ENCODE results near the gene KRTAP5-9.
"Not testable (repeated sequence)": the region's sequence is repeated elsewhere in the genome, so short reads cannot be mapped to it uniquely, and the experiment has no call there.

Gene KRTAP5-9

DNA sequence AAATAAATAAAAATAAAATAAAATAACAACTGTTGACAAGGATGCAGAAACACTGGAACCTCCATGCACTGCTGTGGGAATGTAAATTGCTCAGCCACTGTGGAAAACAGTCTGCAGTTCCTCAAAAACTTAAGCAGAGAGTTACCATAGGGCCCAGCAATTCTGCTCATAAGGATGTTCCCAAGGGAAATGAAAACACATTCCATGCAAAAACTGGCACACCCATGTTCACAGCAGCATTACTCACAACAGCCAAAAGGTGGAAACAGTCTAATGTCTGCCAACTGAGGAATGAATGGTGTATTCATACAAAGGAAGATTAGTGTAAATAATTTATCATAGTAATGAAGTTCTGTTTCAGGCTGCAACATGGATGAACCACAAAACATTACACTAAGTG is 13.9 kb downstream of the KRTAP5-9 start:
- DNase-seq (ENCODE audit: low read depth, low spot score) = no peak

DNA sequence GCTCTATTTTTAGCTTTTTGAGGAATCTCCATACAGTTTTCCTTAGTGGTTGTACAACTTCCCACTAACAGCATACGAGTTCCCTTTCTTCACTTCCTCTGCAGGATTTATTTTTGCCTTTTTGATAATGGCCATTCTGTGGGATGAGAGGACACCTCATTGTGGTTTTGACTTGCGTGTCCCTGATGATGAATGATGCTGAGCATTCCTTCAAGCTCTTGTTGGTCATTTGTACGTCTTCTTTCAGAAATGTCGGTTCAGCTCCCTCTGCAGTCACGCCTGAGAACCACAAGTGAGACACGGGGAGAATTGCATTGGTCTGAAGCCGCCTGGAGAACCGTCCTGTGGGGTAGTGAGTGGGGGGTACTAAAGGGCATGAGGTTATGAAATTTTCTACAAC is 15.2 kb downstream of the KRTAP5-9 start:
- DNase-seq (ENCODE audit: low read depth, low spot score) = no peak

DNA sequence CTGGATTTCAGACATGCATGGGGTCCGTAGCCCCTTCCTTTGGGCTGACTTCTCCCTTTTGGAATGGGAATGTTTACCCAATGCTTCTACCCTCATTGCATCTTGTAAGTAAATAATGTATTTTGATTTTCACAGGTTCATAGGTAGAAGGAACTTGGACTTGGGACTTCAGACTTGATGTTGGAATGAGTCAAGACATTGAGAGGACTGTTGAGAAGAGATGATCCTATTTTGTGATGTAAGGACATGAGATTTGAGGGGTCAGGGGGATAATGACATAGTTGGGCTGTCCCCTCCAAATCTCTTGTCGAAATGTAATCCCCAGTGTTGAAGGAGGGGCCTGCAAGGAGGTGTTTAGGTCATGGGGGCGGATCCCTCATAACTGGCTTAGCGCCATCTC is 16.2 kb downstream of the KRTAP5-9 start:
- DNase-seq (ENCODE audit: low read depth, low spot score) = no peak

DNA sequence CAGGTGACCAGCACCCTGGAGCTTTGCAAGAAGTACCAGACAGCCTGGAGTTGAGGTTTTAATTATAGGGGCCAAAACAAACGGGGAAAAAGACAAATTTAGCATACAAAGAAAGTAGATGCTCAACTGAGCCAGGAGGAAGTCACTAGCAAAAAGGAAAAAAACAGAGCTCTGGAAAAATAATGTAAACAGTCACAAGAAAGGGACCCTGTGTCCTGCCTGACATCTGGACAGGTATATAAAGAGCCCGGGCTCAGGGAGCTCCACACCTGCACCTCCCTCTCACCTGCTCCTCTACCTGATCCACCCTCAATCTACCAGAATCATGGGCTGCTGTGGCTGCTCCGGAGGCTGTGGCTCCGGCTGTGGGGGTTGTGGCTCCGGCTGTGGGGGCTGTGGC is 17.0 kb downstream of the KRTAP5-9 start, which contains the start of gene KRTAP5-10:
TSS of gene KRTAP5-10 (plus strand) at position 301 of the 400 bp plus-strand sequence. CDS start at position 326, 25 bp downstream.
- no peak for DNase-seq (ENCODE audit: low read depth, low spot score)

DNA sequence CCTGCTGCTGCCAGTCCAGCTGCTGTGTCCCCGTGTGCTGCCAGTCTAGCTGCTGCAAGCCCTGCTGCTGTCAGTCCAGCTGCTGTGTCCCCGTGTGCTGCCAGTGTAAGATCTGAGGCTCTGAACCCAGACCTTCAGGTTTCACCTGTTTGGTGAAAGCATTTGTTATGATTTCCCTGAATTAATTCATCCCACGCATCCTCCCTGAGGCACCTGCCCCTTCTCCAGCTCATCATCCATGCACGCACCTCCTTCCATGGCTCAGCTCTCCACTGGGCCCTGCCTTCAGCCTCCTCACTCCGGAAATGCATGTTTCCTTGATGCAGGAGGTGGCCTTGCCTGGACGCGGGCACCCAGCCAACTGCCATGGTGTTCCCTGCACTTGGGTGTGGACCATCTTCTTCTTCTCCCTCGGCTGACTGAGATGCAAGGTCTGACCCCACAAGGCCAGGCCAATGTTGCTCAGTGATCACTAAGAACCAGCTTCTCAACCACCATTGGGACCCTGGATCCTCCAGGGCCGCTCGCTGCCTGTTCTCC is 17.9 kb downstream of the KRTAP5-9 start:
- no peak for DNase-seq (ENCODE audit: low read depth, low spot score)

DNA sequence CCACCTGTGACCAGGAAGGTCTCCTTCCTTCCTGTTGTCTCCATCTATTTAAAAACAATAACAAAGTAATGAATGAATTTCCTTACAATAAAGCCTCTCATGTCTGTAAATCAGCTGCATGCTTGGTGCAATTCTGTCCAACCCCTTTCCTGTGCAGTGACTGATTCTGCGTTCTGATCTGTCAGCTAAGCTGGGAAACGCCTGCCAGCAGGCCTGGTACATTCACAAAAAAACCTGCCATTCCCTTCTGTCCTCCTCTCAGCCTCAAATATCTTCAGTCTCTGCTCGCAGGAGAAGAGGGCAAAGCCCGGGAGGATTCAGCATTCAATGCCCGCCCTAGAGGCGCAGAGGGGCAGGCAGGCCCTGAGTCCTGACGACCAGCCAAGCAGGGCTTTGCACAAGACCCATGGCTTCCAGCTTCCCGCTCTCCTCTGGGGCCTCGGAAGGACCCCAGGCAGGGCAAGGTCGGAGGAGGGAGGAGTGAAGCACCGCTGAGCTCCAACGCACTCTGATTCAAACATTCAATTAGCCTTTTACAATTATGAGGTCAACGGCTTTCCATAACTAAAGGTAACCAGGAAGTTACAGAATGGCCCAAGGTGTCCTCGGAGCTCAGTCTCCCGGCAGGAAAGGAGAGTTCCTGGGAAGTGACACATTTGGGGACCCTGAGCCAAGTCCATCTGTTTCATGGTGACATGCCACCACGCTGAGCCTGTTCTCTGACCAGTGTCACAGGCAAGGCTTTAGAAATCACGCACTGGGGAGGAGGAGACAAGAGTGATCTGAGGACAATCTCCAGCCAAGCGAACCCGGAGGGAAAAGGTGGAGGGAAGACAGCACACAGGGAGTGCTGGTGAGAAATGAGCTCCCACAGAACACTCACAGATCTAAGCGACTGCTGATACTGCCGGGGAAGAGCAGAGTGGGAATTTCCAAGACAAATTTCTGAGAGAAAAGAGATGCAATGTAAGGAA is 18.7 kb downstream of the KRTAP5-9 start:
- DNase-seq (ENCODE audit: low read depth, low spot score) = not testable (repeated sequence)

DNA sequence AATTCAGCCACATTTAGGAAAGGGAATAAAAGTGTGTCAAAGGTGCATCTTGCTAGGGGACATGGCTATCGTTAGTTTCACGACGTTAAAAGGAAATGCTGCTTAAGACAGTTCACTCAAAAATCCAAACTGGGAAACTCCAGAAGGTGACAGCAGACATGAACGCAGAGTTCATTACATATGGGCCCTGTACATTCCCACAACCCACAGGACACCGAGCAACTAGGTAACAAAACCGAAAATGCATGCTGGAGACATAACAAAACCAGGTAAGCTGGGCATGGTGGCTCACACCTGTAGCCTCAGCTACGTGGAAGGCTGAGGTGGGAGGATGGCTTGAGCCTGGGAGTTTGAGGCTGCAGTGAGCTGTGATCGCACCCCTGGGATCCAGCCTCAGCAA is 19.4 kb downstream of the KRTAP5-9 start:
- not testable (repeated sequence) for DNase-seq (ENCODE audit: low read depth, low spot score)

DNA sequence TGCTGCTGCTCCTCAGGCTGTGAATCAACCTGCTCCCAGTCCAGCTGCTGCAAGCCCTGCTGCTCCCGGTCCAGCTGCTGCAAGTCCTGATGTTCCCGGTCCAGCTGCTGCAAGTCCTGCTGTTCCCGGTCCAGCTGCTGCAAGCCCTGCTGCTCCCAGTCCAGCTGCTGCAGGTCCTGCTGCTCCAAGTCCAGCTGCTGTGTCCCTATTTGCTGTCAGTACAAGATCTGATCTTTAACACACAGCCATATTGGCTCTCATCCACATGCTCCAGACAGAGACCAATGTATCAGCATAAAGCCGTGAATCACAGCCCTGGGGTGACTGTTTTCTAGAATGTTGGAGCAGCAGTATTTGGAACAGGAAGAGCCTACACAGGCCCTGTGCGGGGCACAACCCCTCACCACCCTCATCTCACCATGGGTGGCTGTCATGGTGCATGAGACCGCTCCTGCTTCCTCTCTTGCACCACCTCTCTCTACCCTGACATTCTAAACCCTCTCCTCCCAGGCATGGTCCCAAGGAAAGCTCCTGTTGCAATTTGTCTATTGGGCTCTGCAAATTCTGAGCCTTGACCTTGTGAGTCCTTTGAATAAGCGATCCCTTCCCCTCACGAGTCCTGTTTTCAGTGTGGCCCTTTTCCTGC is 20.6 kb downstream of the KRTAP5-9 start:
- DNase-seq (ENCODE audit: low read depth, low spot score) = no peak

DNA sequence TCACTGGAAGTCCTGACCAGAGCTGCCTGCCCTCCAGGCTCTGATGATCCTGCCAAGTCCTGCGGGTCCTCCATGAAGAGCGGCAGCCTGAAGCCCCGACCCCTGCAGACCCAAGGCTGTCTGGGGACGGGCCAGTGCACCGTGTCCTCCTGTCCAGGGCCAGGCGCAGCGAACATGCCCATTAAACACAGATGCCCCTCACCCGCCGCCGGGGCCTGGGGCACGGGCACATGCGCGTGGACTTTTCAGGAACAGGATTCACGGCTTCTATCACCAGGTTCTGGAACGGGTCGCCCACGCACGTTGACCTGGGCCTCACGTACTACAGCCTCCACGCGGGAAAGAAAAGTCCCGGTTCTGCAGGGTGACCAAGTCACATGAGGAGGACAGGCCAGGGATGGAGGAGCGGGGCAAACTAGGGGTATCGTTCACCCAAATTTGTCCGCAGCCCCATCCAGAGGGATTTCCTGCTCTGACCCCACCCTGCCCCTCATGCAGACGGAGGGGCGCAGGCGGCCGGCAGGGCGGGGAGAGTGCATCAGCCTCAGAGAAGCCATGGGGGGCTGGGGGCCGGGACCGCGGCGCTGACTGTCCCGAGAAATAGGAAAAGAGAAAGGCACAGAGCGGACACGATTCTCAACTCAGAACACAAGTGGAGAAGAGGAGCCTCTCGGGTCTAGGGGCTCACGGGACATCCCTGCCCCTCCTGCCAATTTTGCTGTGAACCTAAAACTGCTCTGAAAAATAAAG is 23.1 kb downstream of the KRTAP5-9 start:
- not testable (repeated sequence) for DNase-seq (ENCODE audit: low read depth, low spot score)

DNA sequence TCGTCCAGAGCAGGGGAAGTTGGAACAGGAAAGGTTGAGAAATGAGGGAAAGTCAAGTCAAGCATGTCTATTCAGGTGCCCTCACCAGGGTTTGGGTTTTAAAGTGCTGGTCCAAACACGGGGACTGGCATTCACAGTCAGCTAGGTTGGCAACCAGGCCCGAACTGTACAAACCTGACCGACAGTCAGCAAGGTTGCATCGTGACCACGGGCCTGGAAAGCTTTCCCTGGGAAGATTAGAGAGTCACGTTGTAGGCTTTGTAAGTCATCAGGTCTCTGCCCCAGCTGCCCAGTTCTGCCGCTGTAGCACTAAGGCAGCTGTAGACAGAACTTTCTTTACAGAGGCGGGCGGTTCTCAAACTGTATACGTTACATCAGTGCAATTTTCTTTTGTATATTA is 24.6 kb downstream of the KRTAP5-9 start:
- DNase-seq (ENCODE audit: low read depth, low spot score) = no peak

DNA sequence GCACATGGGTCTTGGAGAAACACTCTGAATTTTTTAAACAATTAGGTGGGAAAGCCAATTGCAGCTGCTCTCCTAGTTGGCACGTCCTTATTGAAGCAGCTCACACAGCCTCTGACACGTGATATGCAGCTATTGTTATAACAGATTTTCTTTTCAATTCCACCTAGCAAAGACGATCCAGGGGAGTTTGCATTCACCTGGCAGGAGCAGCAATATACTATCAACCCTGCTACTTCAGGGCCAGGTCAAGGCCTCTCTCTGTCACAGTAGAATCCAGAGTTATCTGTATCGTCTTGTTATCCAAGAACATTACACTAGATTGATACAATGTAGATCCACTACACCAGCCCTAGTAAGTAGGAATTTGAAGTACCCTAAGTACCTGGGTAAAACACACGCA is 26.2 kb downstream of the KRTAP5-9 start:
- DNase-seq (ENCODE audit: low read depth, low spot score) = no peak

DNA sequence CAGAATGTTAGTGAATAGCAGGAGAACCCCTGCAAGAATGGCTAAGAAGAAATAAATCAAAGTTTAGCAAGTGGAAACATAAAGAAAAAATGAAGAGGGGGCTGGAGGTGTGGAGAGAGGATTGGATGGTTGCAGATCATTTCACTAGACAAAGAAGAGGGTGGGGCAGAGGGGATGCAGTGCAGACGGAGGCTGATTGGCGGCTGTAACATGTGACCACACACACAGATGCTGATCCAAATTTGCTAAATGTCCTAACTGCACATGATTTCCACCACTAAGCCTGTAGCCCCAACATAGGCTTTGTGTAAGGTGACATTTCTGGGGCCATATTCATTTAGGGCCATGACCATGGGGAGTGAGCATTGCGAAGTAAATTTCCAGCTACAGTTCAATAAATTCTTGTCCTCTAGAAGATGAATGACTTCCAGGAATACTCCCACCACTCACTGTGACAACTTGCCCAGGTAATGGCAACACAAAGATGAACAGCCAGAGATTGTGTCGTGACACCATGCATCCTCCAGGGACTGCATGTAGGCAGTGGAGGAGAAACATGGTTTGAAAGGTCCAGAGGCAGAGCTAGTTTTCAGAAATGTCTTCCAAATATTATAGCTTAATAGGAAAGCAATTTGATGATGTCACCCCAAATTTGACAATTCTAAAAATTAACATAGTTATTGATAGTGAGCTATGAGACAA is 27.7 kb downstream of the KRTAP5-9 start:
- DNase-seq (ENCODE audit: low read depth, low spot score) = no peak

DNA sequence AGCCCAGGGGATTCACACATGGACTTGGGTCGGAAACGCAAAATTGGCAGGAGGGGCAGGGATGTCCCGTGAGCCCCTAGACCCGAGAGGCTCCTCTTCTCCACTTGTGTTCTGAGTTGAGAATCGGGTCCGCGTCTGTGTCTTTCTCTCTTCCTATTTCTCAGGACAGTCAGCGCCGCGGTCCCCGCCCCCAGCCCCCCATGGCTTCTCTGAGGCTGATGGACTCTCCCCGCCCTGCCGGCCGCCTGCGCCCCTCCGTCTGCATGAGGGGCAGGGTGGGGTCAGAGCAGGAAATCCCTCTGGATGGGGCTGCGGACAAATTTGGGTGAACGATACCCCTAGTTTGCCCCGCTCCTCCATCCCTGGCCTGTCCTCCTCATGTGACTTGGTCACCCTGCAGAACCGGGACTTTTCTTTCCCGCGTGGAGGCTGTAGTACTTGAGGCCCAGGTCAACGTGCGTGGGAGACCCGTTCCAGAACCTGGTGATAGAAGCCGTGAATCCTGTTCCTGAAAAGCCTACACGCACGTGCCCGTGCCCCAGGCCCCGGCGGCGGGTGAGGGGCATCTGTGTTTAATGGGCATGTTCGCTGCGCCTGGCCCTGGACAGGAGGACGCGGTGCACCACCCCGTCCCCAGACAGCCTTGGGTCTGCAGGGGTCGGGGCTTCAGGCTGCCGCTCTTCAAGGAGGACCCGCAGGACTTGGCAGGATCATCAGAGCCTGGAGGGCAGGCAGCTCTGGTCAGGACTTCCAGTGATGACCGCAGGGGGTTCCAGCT is 28.7 kb downstream of the KRTAP5-9 start:
- not testable (repeated sequence) for DNase-seq (ENCODE audit: low read depth, low spot score)

DNA sequence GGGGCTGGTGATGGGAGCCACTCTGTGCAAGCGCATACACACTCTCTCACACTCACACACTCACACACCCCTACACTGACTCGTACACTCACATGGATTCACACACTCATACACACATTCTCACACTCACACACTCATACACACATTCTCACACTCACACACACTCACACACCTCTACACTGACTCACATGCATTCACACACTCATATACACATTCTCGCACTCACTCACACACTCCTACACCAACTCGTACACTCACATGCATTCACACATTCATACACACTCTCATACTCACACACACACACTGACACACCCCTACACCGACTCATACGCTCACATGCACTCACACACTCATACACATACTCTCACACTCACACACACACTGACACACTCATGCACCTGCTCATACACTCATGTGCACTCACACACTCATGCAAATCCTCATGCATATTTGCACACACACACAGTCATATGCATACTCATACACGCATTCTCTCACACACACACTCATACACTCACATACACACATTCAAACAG is 29.3 kb downstream of the KRTAP5-9 start:
- no peak for DNase-seq (ENCODE audit: low read depth, low spot score)

DNA sequence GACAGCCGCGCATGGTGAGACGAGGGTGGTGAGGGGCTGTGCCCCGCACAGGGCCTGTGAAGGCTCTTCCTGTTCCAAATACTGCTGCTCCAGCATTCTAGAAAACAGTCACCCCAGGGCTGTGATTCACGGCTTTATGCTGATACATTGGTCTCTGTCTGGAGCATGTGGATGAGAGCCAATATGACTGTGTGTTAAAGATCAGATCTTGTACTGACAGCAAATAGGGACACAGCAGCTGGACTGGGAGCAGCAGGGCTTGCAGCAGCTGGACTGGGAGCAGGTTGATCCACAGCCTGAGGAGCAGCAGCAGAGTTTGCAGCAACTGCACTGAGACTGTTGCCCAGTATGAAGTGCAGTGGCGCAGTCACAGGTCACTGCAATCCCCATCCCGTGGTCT is 31.3 kb downstream of the KRTAP5-9 start:
- DNase-seq (ENCODE audit: low read depth, low spot score) = not testable (repeated sequence)

DNA sequence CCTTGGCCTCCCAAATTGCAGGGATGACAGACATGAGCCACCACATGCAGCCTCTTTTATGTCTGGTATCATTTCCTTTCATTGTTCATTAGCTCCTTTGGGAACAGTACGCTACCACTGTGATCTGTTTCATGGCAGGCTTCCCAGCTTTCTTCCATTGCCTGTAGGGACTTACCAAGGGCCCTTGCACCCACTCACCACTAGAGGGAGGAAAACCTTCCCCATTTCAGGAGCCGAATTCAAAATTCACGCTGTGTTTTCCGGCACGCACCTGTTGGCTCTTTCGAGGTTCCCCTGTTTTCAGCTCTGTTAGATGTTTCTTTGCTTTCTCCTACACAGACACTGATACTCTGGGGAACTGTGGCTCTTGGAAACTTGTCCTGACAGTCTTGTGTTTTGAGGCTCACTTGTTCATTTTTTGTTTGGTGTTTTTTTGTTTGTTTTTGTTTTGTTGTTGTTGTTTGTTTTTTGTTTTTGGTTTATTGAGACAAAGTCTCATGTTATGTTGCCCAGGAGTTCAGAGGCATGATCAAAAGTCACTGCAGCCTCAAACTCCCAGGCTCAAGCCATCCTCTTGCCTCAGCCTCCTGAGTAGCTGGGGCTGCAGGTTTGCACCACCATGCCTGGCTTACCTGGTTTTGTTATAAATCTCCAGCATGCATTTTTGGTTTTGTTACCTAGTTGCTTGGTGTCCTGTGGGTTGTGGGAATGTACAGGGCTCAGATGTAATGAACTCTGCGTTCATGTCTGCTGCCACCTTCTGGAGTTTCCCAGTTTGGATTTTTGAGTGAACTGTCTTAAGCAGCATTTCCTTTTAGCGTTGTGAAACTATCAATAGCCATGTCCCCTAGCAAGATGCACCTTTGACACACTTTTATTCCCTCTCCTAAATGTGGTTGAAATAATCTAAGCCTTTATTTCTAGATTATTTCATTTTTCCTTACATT is 32.1 kb downstream of the KRTAP5-9 start:
- DNase-seq (ENCODE audit: low read depth, low spot score) = peak; percentile 10

DNA sequence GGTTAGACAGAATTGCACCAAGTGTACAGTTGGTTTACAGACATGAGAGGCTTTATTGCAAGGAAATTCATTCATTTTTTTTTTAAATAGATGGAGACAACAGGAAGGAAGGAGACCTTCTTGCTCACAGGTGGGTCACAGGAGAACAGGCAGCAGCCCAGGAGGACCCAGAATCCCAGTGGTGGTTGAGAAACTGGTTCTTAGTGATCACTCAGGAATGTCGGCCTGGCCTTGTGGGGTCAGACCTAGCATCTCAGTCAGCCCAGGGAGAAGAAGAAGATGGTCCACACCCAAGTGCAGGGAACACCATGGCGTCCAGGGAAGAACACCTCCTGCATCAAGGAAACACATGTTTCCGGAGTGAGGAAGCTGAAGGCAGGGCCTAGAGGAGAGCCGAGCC is 33.6 kb downstream of the KRTAP5-9 start:
- no peak for DNase-seq (ENCODE audit: low read depth, low spot score)

DNA sequence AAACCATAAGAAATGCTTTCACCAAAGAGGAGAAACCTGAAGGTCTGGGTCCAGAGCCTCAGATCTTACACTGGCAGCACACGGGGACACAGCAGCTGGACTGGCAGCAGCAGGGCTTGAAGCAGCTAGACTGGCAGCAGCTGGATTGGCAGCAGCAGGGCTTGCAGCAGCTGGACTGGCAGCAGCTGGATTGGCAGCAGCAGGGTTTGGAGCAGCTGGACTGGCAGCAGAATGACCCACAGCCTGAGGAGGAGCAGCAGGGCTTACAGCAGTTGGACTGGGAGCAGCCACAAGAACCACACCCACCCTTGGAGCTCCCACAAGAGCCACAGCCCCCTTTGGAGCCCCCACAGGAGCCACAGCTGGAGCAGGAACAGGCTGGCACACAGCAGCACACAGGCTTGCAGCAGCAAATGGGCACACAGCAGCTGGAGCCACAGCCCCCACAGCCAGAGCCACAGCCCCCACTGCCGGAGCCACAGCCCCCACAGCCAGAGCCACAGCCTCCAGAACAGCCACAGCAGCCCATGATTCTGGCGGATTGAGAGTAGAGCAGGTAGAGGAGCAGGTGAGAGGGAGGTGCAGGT is 34.2 kb downstream of the KRTAP5-9 start, which contains the start of gene KRTAP5-11:
TSS of gene KRTAP5-11 (minus strand) at position 567 of the 587 bp plus-strand sequence. CDS start at position 529, 38 bp downstream.
- DNase-seq (ENCODE audit: low read depth, low spot score) = no peak

Measured in smooth muscle cell of the brain vasculature (primary cell).